ENCODE measurements around the gene GEMIN5. TPM values are rescaled to one million over a fixed set of nuclear protein-coding genes. Genes with fewer than 3 reads are reported as not detected.

GEMIN5 gene
- total RNA-seq, 1 donor from 2014 or later, result 14.2 TPM

DNA sequence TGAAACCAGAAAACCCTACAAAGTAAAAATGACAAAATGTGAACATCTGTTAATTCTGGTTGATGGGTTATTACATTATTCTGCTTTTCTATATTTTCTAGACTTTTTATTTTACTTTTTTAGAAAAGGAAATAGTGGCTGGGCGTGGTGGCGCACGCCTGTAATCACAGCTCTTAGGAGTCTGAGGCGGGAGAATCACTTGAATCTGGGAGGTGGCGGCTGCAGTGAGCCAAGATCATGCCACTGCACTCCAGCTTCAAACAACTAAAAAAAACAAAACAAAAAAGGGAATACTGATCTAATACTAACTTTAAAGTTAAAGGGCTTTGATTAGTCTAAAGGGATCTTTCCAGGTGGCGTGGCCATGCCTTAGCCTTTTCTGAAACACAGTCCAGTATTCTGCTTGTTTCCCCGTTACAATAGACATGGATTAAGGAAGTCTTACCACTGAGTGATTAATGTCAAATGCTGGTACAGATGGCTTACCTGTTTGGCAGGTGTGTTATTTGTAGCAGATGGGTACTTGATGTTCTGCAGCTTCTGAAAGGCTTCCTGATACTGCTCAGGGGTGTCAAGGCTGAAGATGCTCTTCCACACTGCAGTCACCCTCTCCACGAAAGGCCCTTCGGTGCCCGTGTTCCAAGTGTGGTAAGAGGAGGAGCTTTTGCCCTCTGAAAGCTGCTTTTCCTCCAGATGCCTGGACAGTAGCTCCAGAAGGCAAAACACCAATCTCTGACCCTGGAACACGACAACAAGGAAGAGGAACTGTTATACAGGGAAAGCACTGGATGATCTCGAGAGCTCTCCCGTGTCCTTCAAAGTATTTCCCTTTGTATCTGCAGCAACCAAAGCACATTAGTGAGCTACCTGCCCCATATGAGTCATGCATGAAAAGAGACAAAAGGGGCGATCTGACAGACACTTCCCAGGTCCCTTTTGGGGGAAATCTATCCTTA, 42.1 kb downstream of the GEMIN5 start:
- intact Hi-C loops (cut with DNase I), result no loop called here

DNA sequence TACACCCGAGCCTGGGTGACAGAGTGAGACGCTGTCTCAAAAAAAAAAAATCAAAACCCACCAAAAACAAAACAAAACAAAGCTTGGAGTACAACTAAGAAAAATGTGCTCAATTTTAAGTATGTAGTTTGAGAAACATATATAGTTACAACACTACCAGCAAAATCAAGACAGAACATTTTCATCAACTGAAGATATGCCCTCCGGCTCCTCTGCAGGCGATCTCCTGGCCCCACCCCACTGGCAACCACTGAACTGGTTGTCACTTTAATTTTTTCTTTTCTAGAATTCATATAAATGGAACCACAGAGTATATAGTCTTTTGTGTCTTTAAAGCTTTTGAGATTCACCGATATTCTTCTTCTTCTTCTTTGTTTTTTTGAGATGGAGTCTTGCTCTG, 44.6 kb downstream of the GEMIN5 start:
- intact Hi-C loops (cut with DNase I), result no loop called here

More for the DNA sequence above, 42.1 kb downstream of the GEMIN5 start:
- no peak for DNase-seq (ENCODE audit: low spot score)

DNA sequence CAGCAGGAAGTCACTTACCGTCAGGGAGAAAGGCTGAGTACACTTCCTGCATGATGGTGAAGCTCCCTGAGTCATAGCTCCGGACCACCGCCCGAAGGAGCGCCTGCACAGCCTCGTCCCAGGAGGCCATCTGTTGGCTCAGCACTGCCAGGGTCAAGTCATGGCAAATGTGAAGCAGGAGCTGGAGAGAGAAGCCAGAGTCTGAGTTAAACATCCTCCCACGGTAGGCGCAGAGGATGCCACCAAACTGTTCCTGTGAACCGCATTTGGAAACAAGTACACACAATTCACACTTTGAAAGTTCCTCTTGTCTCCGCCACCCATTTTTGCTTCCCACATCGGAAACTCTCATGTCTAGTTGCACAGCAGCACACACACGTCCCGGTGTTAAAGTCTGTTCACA, 45.6 kb downstream of the GEMIN5 start:
- no peak for DNase-seq (ENCODE audit: low spot score)
- intact Hi-C loops (cut with DNase I), result no loop called here

More for the DNA sequence above, 44.6 kb downstream of the GEMIN5 start:
- no peak for DNase-seq (ENCODE audit: low spot score)

DNA sequence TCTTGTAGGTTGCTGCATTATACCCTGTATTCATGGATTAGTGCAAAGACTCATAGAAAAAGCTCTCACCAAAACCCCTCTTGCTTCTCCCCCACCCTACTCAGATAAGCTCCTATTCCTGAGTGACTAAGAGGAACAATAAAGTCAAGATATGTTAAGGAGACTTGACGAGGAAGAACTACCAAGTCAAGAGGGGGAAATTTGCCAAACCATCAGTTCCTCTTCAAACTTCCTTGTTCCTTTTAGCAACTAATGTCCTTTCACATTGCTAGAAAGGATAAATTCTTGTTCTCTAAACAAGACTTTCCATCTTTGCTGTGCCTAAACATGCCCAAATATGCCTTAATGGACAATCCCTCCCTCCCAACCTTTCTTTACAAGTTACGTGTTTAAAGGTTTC, 52.6 kb downstream of the GEMIN5 start:
- DNase-seq (ENCODE audit: low spot score), result no peak
- intact Hi-C loops (cut with DNase I), result no loop called here

DNA sequence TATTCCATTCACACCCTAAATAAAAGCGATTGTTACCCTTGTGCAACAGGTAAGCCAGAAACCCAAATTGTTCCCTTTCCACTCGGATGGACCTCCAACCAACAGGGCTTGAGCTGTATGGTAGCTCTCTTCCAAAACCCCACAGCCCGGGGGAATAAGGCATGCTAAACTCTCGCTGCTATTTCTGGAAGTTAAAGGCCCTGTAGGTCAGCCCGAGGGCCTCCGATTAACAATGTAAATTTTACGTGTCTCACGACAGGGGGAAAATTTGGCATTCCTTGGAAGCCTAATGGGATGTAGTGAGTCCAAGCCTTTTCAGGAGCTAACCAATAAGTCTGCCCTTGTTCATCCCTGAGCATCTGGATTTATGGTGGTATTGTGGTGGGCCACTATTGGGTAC, 53.6 kb downstream of the GEMIN5 start:
- intact Hi-C loops (cut with DNase I), result no loop called here
- DNase-seq (ENCODE audit: low spot score), result no peak

DNA sequence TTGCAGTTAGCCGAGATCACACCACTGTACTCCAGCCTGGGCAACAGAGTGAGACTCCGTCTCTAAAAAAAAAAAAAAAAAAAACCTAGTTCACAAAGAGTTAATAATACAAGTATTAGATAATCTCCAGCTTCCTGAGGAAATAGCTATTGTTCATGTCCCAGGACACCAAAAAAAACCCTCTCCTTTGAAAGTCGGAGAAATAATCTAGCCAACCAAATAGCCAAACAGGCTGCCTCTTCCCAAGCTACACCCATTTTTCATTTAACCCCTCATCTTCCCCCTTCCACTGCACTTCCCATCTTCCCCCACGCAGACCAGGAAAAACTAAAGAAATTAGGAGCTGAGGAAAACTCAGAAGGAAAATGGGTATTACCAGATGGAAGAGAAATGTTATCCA, 56.0 kb downstream of the GEMIN5 start:
- DNase-seq (ENCODE audit: low spot score), result no peak
- intact Hi-C loops (cut with DNase I), result no loop called here

DNA sequence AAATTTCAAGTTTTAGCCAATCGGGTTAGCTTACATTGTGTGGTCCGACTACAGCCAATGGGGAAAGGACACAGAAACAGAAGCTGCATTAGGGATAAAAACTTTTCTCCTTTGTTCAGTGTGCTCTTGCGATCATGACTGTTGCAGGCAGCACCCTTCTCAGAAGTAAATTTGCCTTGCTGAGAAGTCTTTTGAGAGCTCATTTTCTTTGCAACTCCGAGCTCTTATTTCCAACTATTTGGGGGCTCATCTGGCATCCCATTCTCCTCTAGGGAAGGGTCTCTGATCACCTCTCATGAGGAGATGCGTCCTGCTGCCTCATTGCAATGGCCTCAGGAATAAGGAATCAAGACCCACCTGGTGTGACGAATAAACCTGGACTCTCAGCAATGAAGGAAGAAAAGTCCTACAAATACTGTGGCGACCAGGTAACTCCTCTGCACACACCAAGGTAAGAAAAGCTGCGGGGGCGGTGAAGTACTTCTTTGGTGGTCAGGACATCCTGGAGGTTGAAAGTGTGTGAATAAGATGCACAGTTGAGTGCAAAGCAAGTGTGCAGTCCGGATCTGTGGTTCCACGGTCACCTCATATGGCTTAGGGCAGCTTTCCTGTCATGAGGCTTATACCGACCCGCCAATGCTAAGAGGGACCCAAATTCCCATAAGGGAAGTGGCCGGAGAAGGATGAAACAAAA, 59.2 kb downstream of the GEMIN5 start:
- DNase-seq (ENCODE audit: low spot score), result no peak
- intact Hi-C loops (cut with DNase I), result no loop called here

DNA sequence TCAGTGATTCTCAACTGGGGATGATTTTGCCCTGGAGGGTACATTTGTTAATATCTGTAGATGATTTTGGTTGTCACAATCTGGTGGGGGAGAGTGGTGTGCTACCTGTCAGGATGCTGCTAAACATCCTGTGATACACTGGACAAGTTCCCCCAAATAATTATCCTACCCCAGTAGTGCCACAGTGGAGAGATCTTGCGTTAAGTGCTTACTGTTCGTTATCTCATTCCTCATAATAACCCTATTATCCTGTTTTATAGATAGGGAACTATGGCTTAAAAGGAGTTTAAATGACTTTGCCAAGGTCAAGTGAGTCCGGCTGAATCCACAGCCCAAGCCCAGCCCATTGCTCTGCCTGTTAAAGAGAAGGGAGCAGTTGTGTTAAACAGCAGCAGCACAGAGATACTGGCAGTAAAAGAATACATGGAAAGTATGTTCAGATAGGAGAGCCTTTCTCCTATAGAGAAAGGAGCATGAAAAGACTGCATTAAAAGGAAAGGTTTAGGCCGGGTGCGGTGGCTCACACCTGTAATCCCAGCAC, 64.2 kb downstream of the GEMIN5 start:
- DNase-seq (ENCODE audit: low spot score), result no peak

DNA sequence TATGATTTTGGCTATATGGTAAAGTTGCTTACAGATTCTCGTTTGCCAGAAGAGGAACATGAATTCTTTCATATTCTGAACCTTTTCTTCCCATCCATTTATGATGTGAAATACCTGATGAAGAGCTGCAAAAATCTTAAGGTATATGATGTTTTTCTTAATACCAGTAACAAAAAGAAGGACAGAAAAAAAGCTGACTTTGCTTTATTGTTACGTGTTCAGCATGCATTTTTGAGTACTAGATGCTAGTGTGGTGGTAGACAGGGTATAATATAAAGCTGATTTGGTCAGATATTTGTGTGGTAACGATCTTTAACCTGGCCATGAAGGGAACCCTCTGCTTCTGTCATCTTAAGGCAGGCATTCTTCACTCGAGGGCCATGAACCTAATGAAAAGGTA, 66.3 kb downstream of the GEMIN5 start:
- intact Hi-C loops (cut with DNase I), result no loop called here
- DNase-seq (ENCODE audit: low spot score), result no peak

More for the DNA sequence above, 64.2 kb downstream of the GEMIN5 start:
- intact Hi-C loops (cut with DNase I), result no loop called here

DNA sequence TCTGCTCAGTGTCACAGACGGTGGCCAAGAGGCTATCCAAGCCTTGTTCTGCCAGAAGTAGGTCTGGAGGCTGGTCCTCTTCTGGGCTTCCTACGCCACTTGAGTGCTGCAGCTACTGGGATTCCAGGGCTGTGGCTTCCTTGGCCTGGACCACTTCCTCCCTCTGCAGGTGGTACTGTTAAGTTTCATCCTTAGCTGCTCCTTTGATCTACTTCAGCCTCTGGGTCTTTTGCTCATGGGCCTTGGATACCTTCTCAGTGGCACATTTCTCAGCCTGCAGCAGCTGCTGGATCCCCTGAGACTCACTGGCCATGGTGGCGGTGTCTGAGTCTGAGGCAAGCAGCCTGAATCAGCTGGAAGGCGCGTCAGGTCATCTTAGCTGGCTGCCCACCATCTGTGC, 69.3 kb downstream of the GEMIN5 start:
- no peak for DNase-seq (ENCODE audit: low spot score)

DNA sequence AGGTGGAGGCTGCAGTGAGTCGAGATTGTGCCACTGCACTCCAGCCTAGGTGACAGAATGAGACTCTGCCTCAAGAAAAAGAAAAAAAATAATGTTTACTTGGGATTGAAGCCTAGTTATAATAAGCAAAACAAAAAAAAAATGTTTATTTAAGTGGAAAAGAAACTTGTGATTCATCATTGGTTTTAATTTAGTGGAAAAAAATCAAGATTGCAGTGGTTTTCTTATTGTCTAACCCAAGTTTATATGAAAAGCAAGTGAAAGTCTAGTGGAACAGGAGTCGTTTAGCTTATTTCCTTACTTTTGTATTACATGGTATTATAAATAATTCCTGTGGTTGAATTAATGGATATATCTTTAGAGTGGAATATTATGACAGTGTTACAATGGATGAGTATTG, 71.2 kb downstream of the GEMIN5 start:
- intact Hi-C loops (cut with DNase I), result no loop called here
- no peak for DNase-seq (ENCODE audit: low spot score)

More for the DNA sequence above, 69.3 kb downstream of the GEMIN5 start:
- intact Hi-C loops (cut with DNase I), result no loop called here

DNA sequence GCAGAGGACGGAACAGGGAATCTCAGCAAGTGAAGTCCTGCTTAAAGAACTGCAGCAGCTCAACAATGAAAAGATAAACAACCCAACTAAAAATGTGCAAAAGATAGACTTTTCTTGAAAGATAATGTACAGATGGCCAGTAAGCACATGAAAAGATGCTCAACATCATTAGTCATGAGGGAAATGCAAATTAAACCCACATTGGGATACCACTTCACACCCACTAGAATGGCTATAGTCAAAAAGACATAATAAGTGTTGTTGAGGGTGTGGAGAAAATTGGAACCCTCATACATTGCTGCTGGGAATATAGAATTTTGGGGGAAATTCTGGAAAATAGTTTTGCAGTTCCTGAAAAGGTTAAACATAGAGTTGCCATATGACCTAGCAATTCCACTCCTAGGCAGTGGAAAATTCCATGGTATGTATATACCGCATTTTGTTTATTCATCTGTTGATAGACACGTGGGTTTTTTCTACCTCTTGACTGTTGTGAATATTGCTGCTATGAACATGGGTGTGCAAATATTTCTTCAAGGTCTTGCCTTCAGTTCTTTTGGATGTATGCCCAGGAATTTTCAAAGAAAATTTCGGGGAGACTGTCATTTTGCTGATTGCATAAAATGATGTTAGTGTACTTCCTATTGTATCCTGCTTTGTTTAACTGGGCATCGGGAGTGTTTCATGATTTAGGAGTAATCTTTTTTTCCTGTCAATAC, 72.4 kb downstream of the GEMIN5 start:
- no peak for DNase-seq (ENCODE audit: low spot score)
- intact Hi-C loops (cut with DNase I), result no loop called here

DNA sequence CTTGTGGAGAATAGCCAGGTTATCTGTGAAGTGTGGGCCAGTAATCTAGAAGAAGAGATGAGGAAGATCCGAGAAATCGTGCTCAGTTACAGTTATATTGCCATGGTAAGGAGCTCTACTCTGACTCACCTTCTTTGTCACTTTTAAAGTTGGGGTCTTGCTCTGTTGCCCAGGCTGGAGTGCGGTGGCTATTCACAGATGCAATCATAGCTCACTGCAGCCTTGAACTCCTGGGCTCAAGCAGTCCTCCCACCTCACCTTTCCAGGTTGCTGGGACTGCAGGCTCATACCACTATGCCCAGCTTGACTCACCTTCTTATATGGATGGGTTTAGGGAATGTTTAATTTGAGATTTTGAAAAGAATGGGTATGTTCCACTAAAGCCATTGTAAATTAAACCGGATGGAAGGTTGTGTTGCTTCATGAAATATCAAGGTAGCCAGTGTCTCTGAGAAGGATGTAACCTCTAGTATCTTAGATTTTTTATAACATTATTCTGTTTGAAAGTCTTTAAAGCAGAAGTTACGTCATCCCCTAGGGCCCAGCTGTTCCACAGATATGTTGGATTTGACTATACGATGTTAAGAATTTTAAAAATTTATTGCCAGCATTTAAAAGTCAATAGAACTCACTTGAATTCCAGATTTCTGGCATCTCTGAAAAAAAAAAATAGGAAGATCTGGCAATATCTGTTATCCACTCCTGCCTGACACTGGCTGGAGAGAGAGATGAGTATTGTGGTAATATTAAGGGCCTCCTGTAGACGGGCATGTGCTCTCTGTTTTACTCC, 74.5 kb downstream of the GEMIN5 start:
- intact Hi-C loops (cut with DNase I), result no loop called here
- no peak for DNase-seq (ENCODE audit: low spot score)

DNA sequence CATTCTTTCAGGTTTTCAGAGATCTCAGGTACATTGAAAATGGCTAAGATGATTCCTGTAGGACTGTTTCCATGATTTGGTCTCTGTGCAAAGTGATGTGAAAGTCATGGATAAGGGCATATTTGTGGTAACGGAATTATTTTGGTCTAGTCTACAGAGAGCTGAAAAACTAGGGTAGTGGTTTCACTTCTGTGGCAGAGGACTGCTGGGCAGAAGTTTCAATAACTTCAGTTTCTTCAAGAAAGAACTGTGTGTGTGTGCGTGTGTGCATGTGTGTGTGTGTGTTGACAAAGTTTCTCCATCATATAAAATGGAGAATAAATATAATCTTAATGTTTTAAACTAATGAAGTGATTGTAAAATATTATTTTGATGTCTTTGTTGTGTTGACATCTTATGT, 75.2 kb downstream of the GEMIN5 start:
- no peak for DNase-seq (ENCODE audit: low spot score)
- intact Hi-C loops (cut with DNase I), result no loop called here

DNA sequence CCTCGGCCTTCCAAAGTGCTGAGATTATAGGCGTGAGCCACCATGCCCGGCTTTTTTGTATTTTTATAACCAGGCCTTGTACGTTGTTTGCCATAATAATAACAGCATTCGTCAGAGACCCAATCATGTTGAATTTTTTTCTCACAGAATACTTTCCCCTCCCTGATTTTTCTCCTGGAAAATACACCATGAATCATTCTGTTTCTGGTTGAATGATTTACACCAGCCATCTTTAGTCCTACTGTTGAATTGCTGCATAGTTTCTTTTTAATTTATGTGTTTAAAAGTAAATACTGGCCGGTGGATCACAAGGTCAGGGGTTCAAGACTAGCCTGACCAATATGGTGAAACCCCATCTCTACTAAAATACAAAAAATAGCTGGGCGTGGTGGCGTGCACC, 76.1 kb downstream of the GEMIN5 start:
- DNase-seq (ENCODE audit: low spot score), result no peak

DNA sequence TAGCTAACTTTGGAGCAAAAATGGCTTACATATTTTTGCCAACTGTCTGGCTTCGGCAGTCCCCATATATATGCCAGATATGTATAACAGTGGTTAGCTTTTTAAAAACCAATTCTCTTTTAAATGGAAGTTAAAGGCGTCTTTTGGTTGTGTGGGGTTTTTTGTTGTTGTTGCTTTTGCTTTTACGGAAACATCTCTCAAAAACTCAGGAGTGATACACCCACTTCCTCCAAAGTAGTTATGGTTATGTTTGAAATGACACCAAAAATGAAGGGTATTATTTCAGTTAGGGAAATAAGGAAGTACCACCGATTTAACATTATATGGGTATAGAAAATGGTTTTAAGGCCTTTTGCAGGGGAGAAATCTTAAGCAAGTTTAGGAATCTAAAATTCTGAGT, 77.2 kb downstream of the GEMIN5 start:
- no peak for DNase-seq (ENCODE audit: low spot score)
- intact Hi-C loops (cut with DNase I), result no loop called here

More for the DNA sequence above, 76.1 kb downstream of the GEMIN5 start:
- intact Hi-C loops (cut with DNase I), result no loop called here

DNA sequence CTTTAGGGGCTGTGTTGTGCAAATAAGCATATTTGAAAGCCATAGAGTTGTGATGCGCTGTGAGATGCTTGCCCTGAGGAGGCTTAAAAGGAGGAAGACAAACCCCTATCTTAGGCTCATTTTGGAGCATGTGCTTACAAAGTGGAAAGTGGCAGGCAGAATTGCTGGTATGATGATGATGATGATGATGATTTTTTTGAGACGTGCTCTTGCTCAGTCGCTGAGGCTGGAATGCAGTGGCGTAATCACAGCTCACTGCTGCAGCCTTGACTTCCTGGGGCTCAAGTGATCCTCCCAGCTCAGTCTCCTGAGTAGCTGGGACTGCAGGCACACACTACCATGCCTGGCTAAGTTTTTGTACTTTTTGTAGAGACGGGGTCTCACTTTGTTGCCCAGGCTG, 77.9 kb downstream of the GEMIN5 start:
- no peak for DNase-seq (ENCODE audit: low spot score)
- intact Hi-C loops (cut with DNase I), result no loop called here

DNA sequence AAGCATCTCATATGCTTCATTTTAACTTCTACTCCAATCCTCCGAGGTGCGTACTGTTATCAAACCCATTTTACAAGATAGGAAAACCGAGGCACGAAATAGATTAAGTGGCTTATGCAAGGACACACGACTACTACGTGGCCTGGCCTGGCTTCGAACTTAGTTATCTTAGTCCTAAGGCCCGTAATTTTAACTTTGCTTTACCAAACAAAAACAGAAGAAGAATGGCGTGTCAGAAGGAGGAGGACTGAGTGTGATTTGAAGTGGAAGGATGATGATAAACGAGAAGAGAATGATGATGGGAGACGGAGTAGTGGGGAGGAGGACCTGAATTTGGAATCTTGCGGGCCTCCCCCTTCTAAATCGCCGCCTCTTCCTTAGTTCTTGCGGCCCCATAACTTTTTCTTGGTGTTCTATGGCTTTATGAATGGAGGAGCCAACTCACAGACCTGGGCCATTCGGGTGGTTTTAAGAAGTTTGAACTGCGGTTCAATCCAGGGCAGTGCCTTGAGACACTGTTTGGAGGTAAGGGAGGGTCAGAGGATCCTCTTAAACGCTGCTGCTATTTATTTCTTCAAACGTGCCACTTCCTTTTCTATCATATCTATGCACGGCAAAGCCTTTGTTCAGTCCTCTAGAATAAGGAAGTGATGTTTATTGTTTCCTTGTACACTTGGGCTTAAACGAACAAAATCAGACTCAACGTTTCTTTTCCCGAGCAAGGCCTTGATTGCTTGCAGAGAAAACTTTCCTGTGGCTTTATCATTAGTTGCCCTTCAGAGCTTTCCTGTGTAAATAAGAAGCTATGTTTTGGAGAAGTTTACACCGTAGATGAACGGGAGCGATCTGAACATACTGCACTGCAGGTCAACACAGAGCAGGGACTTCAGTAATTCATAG, 78.8 kb downstream of the GEMIN5 start:
- intact Hi-C loops (cut with DNase I), result loop anchor here (2.0 kb wide), 1 partner anchor 102 kb away; no protein-coding TSS in a partner anchor
- DNase-seq (ENCODE audit: low spot score), result no peak
